Suppressor macrophage treated with lipopolysaccharide for 4 hours (primary cell): ENCODE results near the gene C16orf89.
"Not testable (repeated sequence)": the region's sequence is repeated elsewhere in the genome, so short reads cannot be mapped to it uniquely, and the experiment has no call there.

Experiments
- DNase-seq: peaks from one replicate; pipeline ENCODE4 v3.0.0-alpha.2; 2020

The C16orf89 gene

GRCh38 chr16:5059386-5060072, 6.2 kb downstream of the C16orf89 start:
- no peak for DNase-seq

- DNase-seq = peak; percentile 18
Measured at GRCh38 chr16:5058476-5058875, 7.3 kb downstream of the C16orf89 start.

GRCh38 chr16:5056352-5056751, 9.4 kb downstream of the C16orf89 start:
- DNase-seq = peak; percentile 66

GRCh38 chr16:5054876-5055865, 10.6 kb downstream of the C16orf89 start:
- DNase-seq = no peak

GRCh38 chr16:5046914-5047313, 18.8 kb downstream of the C16orf89 start:
- DNase-seq = no peak

- no peak for DNase-seq
Measured at GRCh38 chr16:5045499-5046115, 20.1 kb downstream of the C16orf89 start.

GRCh38 chr16:5044581-5044980, 21.2 kb downstream of the C16orf89 start:
- DNase-seq = not testable (repeated sequence)

GRCh38 chr16:5044011-5044540, 21.7 kb downstream of the C16orf89 start:
- no peak for DNase-seq

- DNase-seq = no peak
Measured at GRCh38 chr16:5042574-5043171, 23.1 kb downstream of the C16orf89 start.

- DNase-seq = no peak
Measured at GRCh38 chr16:5041600-5042133, 24.1 kb downstream of the C16orf89 start.

GRCh38 chr16:5040451-5040850, 25.3 kb downstream of the C16orf89 start:
- DNase-seq = no peak

GRCh38 chr16:5036228-5037156, 29.3 kb downstream of the C16orf89 start:
- no peak for DNase-seq

GRCh38 chr16:5035909-5036227, 29.9 kb downstream of the C16orf89 start:
- DNase-seq = no peak

- no peak for DNase-seq
Measured at GRCh38 chr16:5034167-5034523, 31.6 kb downstream of the C16orf89 start.

- peak; percentile 83 for DNase-seq
Measured at GRCh38 chr16:5033256-5034166, 32.2 kb downstream of the C16orf89 start, which contains the start of gene NAGPA. TSS of gene NAGPA (minus strand) at chr16:5033935. CDS start at chr16:5033914, 21 bp downstream.

- peak; percentile 15 for DNase-seq
Measured at GRCh38 chr16:5032748-5033167, 33.0 kb downstream of the C16orf89 start.

GRCh38 chr16:5031601-5032000, 34.2 kb downstream of the C16orf89 start:
- DNase-seq = no peak

GRCh38 chr16:5030251-5030870, 35.4 kb downstream of the C16orf89 start:
- no peak for DNase-seq

- no peak for DNase-seq
Measured at GRCh38 chr16:5028950-5029475, 36.7 kb downstream of the C16orf89 start.
